Measurements from ENCODE around the gene KRT71.

- no peak for TF ChIP-seq RFX5 (IDR thresholded peaks at IDR 0.05; ENCODE audit: borderline replicate concordance, low read depth, low read length)
- no peak for TF ChIP-seq CTCF (IDR thresholded peaks at IDR 0.05; ENCODE audit: control extremely low read depth in 1 of 3, insufficient read depth in 1 of 3, low read depth in 1 of 3, low read length in 3 of 3)
- no peak for TF ChIP-seq EP300 (IDR thresholded peaks at IDR 0.05; ENCODE audit: borderline replicate concordance in 1 of 2, low read depth in 2 of 2, low read length in 2 of 2)
- TF ChIP-seq CBX8 (IDR thresholded peaks at IDR 0.05; ENCODE audit: borderline replicate concordance, low read depth, low read length), result no peak
- no peak for TF ChIP-seq POLR2A (IDR thresholded peaks at IDR 0.05; ENCODE audit: control extremely low read depth in 1 of 2, low read depth in 2 of 2, low read length in 2 of 2)
- no peak for TF ChIP-seq RAD21 (IDR thresholded peaks at IDR 0.05 in 1 of 2, conservative IDR thresholded peaks at IDR 0.05 in 1 of 2; ENCODE audit: low read depth in 2 of 2, low read length in 2 of 2)
- TF ChIP-seq HDAC2 (IDR thresholded peaks at IDR 0.05; ENCODE audit: borderline replicate concordance in 1 of 2, low read depth in 2 of 2, low read length in 2 of 2), result no peak
- no peak for TF ChIP-seq EZH2 (IDR thresholded peaks at IDR 0.05; ENCODE audit: low read depth, low read length, severe bottlenecking)
- TF ChIP-seq SIX5 (IDR thresholded peaks at IDR 0.05; ENCODE audit: low read depth, low read length), result no peak
- no peak for TF ChIP-seq MAFK (IDR thresholded peaks at IDR 0.05; ENCODE audit: low read depth, low read length)
- no peak for TF ChIP-seq POU5F1 (IDR thresholded peaks at IDR 0.05; ENCODE audit: low read depth, low read length)
Observed at GRCh38 chr12:52552681-52553195, at the start of gene KRT71.

Measured in H1 (cell line).